HCT116 (cell line): ENCODE data around the gene ADGRG6. TPM values are rescaled to one million over a fixed set of nuclear protein-coding genes. Genes with fewer than 3 reads are reported as not detected.

Source experiments
- ATAC-seq: fragments of 200-7000 bp; cut with Tn5 transposase; 2 replicates; pipeline ENCODE4 v1.9.1; 2020; ENCODE audit warnings: mild to moderate bottlenecking, moderate library complexity
- BruUV-seq: library from RNA; stranded (reverse); fragments of 400-500 nt; replicated peaks from 2 replicates; lab custom pipeline; 2021; lab: Mats Ljungman, UMichigan
- CTCF ChIA-PET: fragments of 300-600 bp; sonication (Branson Sonifier 250); formaldehyde crosslinking; loops from one replicate; lab custom pipeline; 2021; ENCODE audit warnings: antibody characterized with exemption; lab: Charles Lee
- POLR2A ChIA-PET: fragments of 300-600, 350-600 bp; sonication (Branson Sonifier 250); formaldehyde crosslinking; loops from one replicate; lab custom pipeline; 2021; ENCODE audit warnings: antibody characterized with exemption; lab: Charles Lee
- RAD21 ChIA-PET, 2 experiments: fragments of 300-600 bp; sonication (Branson Sonifier 250); formaldehyde crosslinking; loops; one replicate each; lab custom pipeline; 2023; ENCODE audit warnings: low total read pairs in 2 of 2; ENCODE audit not compliant: uncharacterized antibody in 2 of 2, unreplicated experiment in 2 of 2, low non-redundant PET in 1 of 2; lab: Charles Lee
- DNase-seq: peaks from one replicate; pipeline ENCODE4 v3.0.0-alpha.2; 2010; ENCODE audit warnings: low read depth, low spot score
- H2AFZ ChIP-seq: fragments of 200-600 bp; shearing (Covaris generic), sonication (generic); 2 replicates; pipeline ENCODE4 v1.6.1; 2017; ENCODE audit warnings: low read depth, mixed run types, mixed read lengths, antibody characterized with exemption, low read length; ENCODE audit not compliant: poor library complexity, severe bottlenecking
- H3K27ac ChIP-seq: 2 replicates; pipeline ENCODE4 v1.5.1; 2012; ENCODE audit warnings: low read depth, low read length
- H3K27me3 ChIP-seq: fragments of 200-600 bp; sonication (generic); 2 replicates; pipeline ENCODE4 v1.6.1; 2016; ENCODE audit warnings: mixed run types, low read length, mixed read lengths; ENCODE audit not compliant: insufficient read depth
- H3K36me3 ChIP-seq, 2 experiments: fragments of 200-500 bp in 1 of 2; fragments of 200-600 bp in 1 of 2; sonication (Bioruptor generic) in 1 of 2; sonication (generic) in 1 of 2; 2 replicates each; pipeline versions ENCODE4 v1.5.1 to v1.6.1; 2014 to 2016; ENCODE audit warnings: low read length in 2 of 2, inconsistent platforms in 1 of 2, mixed read lengths in 1 of 2, mixed run types in 1 of 2; ENCODE audit not compliant: insufficient read depth in 2 of 2, control insufficient read depth in 1 of 2
- H3K4me1 ChIP-seq, 2 experiments: fragments of 200-600 bp in 1 of 2; sonication (generic) in 1 of 2; 2 replicates each; pipeline versions ENCODE4 v1.5.1 to v1.6.1; 2012 to 2017; ENCODE audit warnings: low read length in 2 of 2, inconsistent platforms in 1 of 2, mild to moderate bottlenecking in 1 of 2, mixed read lengths in 1 of 2, mixed run types in 1 of 2, moderate library complexity in 1 of 2; ENCODE audit not compliant: insufficient read depth in 2 of 2, control insufficient read depth in 1 of 2
- H3K4me2 ChIP-seq: fragments of 200-600 bp; sonication (generic); 2 replicates; pipeline ENCODE4 v1.6.1; 2017; ENCODE audit warnings: mixed run types, low read length, mixed read lengths
- H3K4me3 ChIP-seq, 2 experiments: fragments of 200-600 bp in 1 of 2; sonication (generic) in 1 of 2; replicated peaks in 1 of 2; 2 replicates each; pipeline ENCODE4 v1.5.1; 2011 to 2016; ENCODE audit warnings: low read length in 2 of 2, control low read depth in 1 of 2, low read depth in 1 of 2, mild to moderate bottlenecking in 1 of 2, mixed read lengths in 1 of 2, mixed run types in 1 of 2
- H3K79me2 ChIP-seq: fragments of 200-600 bp; sonication (generic); 2 replicates; pipeline ENCODE4 v1.6.1; 2017; ENCODE audit warnings: mild to moderate bottlenecking, mixed run types, low read length, moderate library complexity, mixed read lengths; ENCODE audit not compliant: insufficient read depth
- H3K9ac ChIP-seq: fragments of 200-600 bp; sonication (generic); 2 replicates; pipeline ENCODE4 v1.6.1; 2016; ENCODE audit warnings: low read length, mixed read lengths
- H3K9me2 ChIP-seq: fragments of 200-600 bp; sonication (generic), shearing (Covaris generic); 2 replicates; pipeline ENCODE4 v1.6.1; 2017; ENCODE audit warnings: mixed run types, mild to moderate bottlenecking, moderate library complexity; ENCODE audit not compliant: insufficient read depth
- H3K9me3 ChIP-seq, 2 experiments: fragments of 200-500 bp in 1 of 2; fragments of 200-600 bp in 1 of 2; sonication (Bioruptor generic) in 1 of 2; sonication (generic) in 1 of 2; 2 replicates each; pipeline ENCODE4 v1.6.1; 2014 to 2017; ENCODE audit warnings: low read length in 2 of 2, mixed read lengths in 2 of 2, inconsistent platforms in 1 of 2, low read depth in 1 of 2, mild to moderate bottlenecking in 1 of 2, mixed run types in 1 of 2, moderate library complexity in 1 of 2; ENCODE audit not compliant: control insufficient read depth in 1 of 2, insufficient read depth in 1 of 2
- H4K20me1 ChIP-seq: fragments of 200-600 bp; sonication (generic), shearing (Covaris generic); 2 replicates; pipeline ENCODE4 v1.6.1; 2017; ENCODE audit warnings: mixed run types, mild to moderate bottlenecking, moderate library complexity; ENCODE audit not compliant: insufficient read depth
- CEBPB ChIP-seq: IDR thresholded peaks from 2 replicates; pipeline ENCODE4 v1.6.1; 2012; ENCODE audit warnings: low read depth
- EGR1 ChIP-seq: IDR thresholded peaks from 2 replicates; pipeline ENCODE4 v1.6.1; 2012; ENCODE audit warnings: low read depth
- ELF1 ChIP-seq: IDR thresholded peaks from 2 replicates; pipeline ENCODE4 v1.6.1; 2012; ENCODE audit warnings: low read depth, borderline replicate concordance
- EZH2 ChIP-seq: fragments of 200-600 bp; sonication (generic); IDR thresholded peaks from 2 replicates; pipeline ENCODE4 v1.6.1; 2017; ENCODE audit warnings: antibody characterized with exemption, mixed run types
- EZH2phosphoT487 ChIP-seq: fragments of 200-600 bp; IDR thresholded peaks from 2 replicates; pipeline ENCODE4 v1.6.1; 2018; ENCODE audit warnings: antibody characterized with exemption, borderline replicate concordance
- FOSL1 ChIP-seq: IDR thresholded peaks from 2 replicates; pipeline ENCODE4 v1.6.1; 2012; ENCODE audit warnings: low read depth
- JUND ChIP-seq: IDR thresholded peaks from 2 replicates; pipeline ENCODE4 v1.6.1; 2012
- POLR2A ChIP-seq: IDR thresholded peaks from 2 replicates; pipeline ENCODE4 v1.7.0; 2011; ENCODE audit warnings: borderline replicate concordance; ENCODE audit not compliant: insufficient read depth, insufficient read length; ENCODE audit errors: extremely low read depth
- POLR2AphosphoS5 ChIP-seq: IDR thresholded peaks from 2 replicates; pipeline ENCODE4 v1.6.1; 2011; ENCODE audit warnings: mild to moderate bottlenecking, low read depth, low read length, moderate library complexity
- RAD21 ChIP-seq: IDR thresholded peaks from 2 replicates; pipeline ENCODE4 v1.6.1; 2012; ENCODE audit warnings: low read depth, mild to moderate bottlenecking
- SIN3A ChIP-seq: IDR thresholded peaks from 2 replicates; pipeline ENCODE4 v1.6.1; 2012; ENCODE audit warnings: low read depth
- SP1 ChIP-seq: IDR thresholded peaks from 2 replicates; pipeline ENCODE4 v1.6.1; 2012; ENCODE audit warnings: low read depth
- SRF ChIP-seq: IDR thresholded peaks from 2 replicates; pipeline ENCODE4 v1.6.1; 2012; ENCODE audit warnings: low read depth
- TCF7L2 ChIP-seq: IDR thresholded peaks from 2 replicates; pipeline ENCODE4 v1.7.0; 2011; ENCODE audit warnings: borderline replicate concordance, inconsistent platforms; ENCODE audit not compliant: insufficient read depth, insufficient read length; ENCODE audit errors: extremely low read depth
- YY1 ChIP-seq: IDR thresholded peaks from 2 replicates; pipeline ENCODE4 v1.6.1; 2011; ENCODE audit warnings: low read length, low read depth, moderate library complexity, mild to moderate bottlenecking; ENCODE audit not compliant: insufficient replicate concordance; ENCODE audit errors: extremely low read depth
- intact Hi-C: fragments of 100-400 bp; cut with micrococcal nuclease; formaldehyde crosslinking; loops from 2 replicates; pipeline ENCODE4 v1.10.0; 2022
- total RNA-seq: library from RNA; stranded (reverse); gene quantifications from one replicate; pipeline ENCODE4 v1.2.1, GENCODE V29; 2021; ENCODE audit not compliant: unreplicated experiment
- TF ChIP-seq, protein P1 (sequence below): IDR thresholded peaks from 2 replicates; pipeline ENCODE4 v1.6.1; 2012; ENCODE audit warnings: low read depth
- TF ChIP-seq, protein P2 (sequence below): IDR thresholded peaks from 2 replicates; pipeline ENCODE4 v1.6.1; 2012
- TF ChIP-seq, protein P3 (sequence below): IDR thresholded peaks from 2 replicates; pipeline ENCODE4 v1.6.1; 2011; ENCODE audit warnings: mild to moderate bottlenecking, low read length, moderate library complexity; ENCODE audit not compliant: insufficient replicate concordance; ENCODE audit errors: extremely low read depth
- TF ChIP-seq, protein P4 (sequence below): IDR thresholded peaks from 2 replicates; pipeline ENCODE4 v1.6.1; 2012
- TF ChIP-seq, protein P5 (sequence below), 3 experiments: fragments of 200-600 bp in 1 of 3; sonication (generic) in 1 of 3; IDR thresholded peaks in 2 of 3; conservative IDR thresholded peaks in 1 of 3; 2 replicates each; pipeline ENCODE4 v1.5.1; 2012 to 2017; ENCODE audit warnings: low read depth in 2 of 3, low read length in 2 of 3, antibody characterized with exemption in 1 of 3, borderline replicate concordance in 1 of 3, control low read depth in 1 of 3, mild to moderate bottlenecking in 1 of 3, mixed read lengths in 1 of 3, mixed run types in 1 of 3, moderate library complexity in 1 of 3; ENCODE audit not compliant: insufficient read depth in 1 of 3

Gene ADGRG6
- total RNA-seq, 1 experiment from 2014 or later = 67.9 TPM

DNA sequence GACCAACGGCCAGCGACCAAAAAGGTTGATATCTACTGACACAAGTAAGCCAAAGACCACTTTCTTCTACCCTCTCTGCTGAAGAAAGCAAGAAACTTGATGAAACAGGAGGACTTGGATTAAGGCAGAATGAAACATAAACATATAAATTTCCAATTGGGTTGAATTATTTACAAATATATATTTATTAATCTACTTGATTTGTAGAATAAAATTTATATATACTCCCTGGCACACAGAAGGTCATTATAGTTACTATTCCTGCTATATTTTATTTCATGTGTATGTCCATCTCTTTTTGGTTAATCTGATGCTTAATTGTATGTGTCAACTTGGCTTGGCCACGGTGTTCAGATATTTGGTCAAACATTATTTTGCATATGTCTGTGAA, 4.2 kb upstream of the ADGRG6 start:
- no peaks in the 10 kb centered on the region for H3K27me3 ChIP-seq
- ATAC-seq = no peak
- H3K4me2 ChIP-seq = 0 out of 2 replicates have a peak overlapping the region, but pooled peaks have one; percentile 13
- no peaks in the 10 kb centered on the region for H3K36me3 ChIP-seq
- POLR2A ChIA-PET = no interaction called here
- intact Hi-C loops = no loop called here
- peak overlapping the region; percentile 16 for H2AFZ ChIP-seq
- RAD21 ChIA-PET = no interaction called here
- no peaks in the 10 kb centered on the region for H3K9me2 ChIP-seq
- H3K27ac ChIP-seq = no peak overlapping the region
- TF ChIP-seq, protein P1, sequence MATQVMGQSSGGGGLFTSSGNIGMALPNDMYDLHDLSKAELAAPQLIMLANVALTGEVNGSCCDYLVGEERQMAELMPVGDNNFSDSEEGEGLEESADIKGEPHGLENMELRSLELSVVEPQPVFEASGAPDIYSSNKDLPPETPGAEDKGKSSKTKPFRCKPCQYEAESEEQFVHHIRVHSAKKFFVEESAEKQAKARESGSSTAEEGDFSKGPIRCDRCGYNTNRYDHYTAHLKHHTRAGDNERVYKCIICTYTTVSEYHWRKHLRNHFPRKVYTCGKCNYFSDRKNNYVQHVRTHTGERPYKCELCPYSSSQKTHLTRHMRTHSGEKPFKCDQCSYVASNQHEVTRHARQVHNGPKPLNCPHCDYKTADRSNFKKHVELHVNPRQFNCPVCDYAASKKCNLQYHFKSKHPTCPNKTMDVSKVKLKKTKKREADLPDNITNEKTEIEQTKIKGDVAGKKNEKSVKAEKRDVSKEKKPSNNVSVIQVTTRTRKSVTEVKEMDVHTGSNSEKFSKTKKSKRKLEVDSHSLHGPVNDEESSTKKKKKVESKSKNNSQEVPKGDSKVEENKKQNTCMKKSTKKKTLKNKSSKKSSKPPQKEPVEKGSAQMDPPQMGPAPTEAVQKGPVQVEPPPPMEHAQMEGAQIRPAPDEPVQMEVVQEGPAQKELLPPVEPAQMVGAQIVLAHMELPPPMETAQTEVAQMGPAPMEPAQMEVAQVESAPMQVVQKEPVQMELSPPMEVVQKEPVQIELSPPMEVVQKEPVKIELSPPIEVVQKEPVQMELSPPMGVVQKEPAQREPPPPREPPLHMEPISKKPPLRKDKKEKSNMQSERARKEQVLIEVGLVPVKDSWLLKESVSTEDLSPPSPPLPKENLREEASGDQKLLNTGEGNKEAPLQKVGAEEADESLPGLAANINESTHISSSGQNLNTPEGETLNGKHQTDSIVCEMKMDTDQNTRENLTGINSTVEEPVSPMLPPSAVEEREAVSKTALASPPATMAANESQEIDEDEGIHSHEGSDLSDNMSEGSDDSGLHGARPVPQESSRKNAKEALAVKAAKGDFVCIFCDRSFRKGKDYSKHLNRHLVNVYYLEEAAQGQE = no peak
- no peak for TF ChIP-seq RAD21
- TF ChIP-seq TCF7L2 = no peak
- TF ChIP-seq JUND = no peak
- TF ChIP-seq YY1 = no peak
- TF ChIP-seq, protein P2, sequence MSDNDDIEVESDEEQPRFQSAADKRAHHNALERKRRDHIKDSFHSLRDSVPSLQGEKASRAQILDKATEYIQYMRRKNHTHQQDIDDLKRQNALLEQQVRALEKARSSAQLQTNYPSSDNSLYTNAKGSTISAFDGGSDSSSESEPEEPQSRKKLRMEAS = no peak
- TF ChIP-seq, protein P3, sequence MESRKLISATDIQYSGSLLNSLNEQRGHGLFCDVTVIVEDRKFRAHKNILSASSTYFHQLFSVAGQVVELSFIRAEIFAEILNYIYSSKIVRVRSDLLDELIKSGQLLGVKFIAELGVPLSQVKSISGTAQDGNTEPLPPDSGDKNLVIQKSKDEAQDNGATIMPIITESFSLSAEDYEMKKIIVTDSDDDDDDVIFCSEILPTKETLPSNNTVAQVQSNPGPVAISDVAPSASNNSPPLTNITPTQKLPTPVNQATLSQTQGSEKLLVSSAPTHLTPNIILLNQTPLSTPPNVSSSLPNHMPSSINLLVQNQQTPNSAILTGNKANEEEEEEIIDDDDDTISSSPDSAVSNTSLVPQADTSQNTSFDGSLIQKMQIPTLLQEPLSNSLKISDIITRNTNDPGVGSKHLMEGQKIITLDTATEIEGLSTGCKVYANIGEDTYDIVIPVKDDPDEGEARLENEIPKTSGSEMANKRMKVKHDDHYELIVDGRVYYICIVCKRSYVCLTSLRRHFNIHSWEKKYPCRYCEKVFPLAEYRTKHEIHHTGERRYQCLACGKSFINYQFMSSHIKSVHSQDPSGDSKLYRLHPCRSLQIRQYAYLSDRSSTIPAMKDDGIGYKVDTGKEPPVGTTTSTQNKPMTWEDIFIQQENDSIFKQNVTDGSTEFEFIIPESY = no peak
- no peak for TF ChIP-seq EZH2
- TF ChIP-seq SP1 = no peak
- no peak for TF ChIP-seq POLR2A
- TF ChIP-seq SRF = no peak
- TF ChIP-seq FOSL1 = no peak
- no peak for TF ChIP-seq POLR2AphosphoS5
- TF ChIP-seq SIN3A = no peak
- TF ChIP-seq EGR1 = no peak
- TF ChIP-seq, protein P4, sequence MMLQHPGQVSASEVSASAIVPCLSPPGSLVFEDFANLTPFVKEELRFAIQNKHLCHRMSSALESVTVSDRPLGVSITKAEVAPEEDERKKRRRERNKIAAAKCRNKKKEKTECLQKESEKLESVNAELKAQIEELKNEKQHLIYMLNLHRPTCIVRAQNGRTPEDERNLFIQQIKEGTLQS = no peak
- TF ChIP-seq ELF1 = no peak
- no peak for TF ChIP-seq EZH2phosphoT487
- TF ChIP-seq, protein P5, sequence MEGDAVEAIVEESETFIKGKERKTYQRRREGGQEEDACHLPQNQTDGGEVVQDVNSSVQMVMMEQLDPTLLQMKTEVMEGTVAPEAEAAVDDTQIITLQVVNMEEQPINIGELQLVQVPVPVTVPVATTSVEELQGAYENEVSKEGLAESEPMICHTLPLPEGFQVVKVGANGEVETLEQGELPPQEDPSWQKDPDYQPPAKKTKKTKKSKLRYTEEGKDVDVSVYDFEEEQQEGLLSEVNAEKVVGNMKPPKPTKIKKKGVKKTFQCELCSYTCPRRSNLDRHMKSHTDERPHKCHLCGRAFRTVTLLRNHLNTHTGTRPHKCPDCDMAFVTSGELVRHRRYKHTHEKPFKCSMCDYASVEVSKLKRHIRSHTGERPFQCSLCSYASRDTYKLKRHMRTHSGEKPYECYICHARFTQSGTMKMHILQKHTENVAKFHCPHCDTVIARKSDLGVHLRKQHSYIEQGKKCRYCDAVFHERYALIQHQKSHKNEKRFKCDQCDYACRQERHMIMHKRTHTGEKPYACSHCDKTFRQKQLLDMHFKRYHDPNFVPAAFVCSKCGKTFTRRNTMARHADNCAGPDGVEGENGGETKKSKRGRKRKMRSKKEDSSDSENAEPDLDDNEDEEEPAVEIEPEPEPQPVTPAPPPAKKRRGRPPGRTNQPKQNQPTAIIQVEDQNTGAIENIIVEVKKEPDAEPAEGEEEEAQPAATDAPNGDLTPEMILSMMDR (IDR thresholded peaks at IDR 0.05 in 2 of 3, conservative IDR thresholded peaks at IDR 0.05 in 1 of 3; ENCODE audit: borderline replicate concordance in 1 of 3, insufficient read depth in 1 of 3, low read depth in 2 of 3, low read length in 2 of 3) = no peak
- no peak for TF ChIP-seq CEBPB
- H3K4me3 ChIP-seq = no peak overlapping the region
- no peak overlapping the region for H3K9ac ChIP-seq
- H3K9me3 ChIP-seq = no peaks in the 10 kb centered on the region
- H4K20me1 ChIP-seq = no peaks in the 10 kb centered on the region
- CTCF ChIA-PET = no interaction called here
- DNase-seq = no peak
- H3K79me2 ChIP-seq = peaks cover 8% of the 10 kb centered on the region
- peaks cover 7 to 28% of the 10 kb centered on the region in 2 experiments for H3K4me1 ChIP-seq
- no TSS peak for BruUV-seq
